Prostate gland (tissue), 2 donors: ENCODE data around the gene SEPHS1. TPM values are rescaled to one million over a fixed set of nuclear protein-coding genes. Genes with fewer than 3 reads are reported as not detected.
A peak's percentile ranks its signal among the peaks of the same experiment; 100 is the strongest.

Source experiments
- DNase-seq: peaks from one replicate; pipeline ENCODE4 v3.0.0-alpha.2; 2019; ENCODE audit warnings: low spot score
- H3K27ac ChIP-seq, 2 donors: fragments of 200-600 bp; sonication (generic); 2 replicates each; pipeline ENCODE4 v1.5.1; 2017 to 2019
- H3K27me3 ChIP-seq: fragments of 200-600 bp; sonication (generic); replicated peaks from 2 replicates; pipeline ENCODE4 v1.5.1; 2019; ENCODE audit not compliant: insufficient read depth
- H3K36me3 ChIP-seq, 2 donors: fragments of 200-600 bp; sonication (generic); 1 replicate in 1 of 2; 2 replicates in 1 of 2; pipeline versions ENCODE4 v1.5.1 to v1.8.1; 2017 to 2019
- H3K4me1 ChIP-seq: fragments of 200-600 bp; sonication (generic); replicated peaks from 2 replicates; pipeline ENCODE4 v1.5.1; 2019
- H3K4me3 ChIP-seq, 2 donors: fragments of 200-600 bp; sonication (generic); 2 replicates each; pipeline ENCODE4 v1.5.1; 2017 to 2019
- H3K9me3 ChIP-seq: fragments of 200-600 bp; sonication (generic); 2 replicates; pipeline ENCODE4 v1.5.1; 2017
- CTCF ChIP-seq, 4 experiments: fragments of 200-600 bp in 2 of 4; fragments of 450-650 bp in 2 of 4; sonication (generic) in 2 of 4; IDR thresholded peaks; 1 replicate in 3 of 4; 2 replicates in 1 of 4; pipeline ENCODE4 v1.5.1; 2016 to 2019; ENCODE audit warnings: antibody characterized with exemption in 4 of 4, mild to moderate bottlenecking in 2 of 4, moderate library complexity in 2 of 4
- POLR2A ChIP-seq: fragments of 450-650 bp; IDR thresholded peaks from one replicate; pipeline ENCODE4 v1.6.1; 2016; ENCODE audit warnings: antibody characterized with exemption, mild to moderate bottlenecking
- POLR2AphosphoS5 ChIP-seq: sonication (generic); formaldehyde crosslinking; IDR thresholded peaks from one replicate; pipeline ENCODE4 v1.6.1; 2017; ENCODE audit warnings: antibody characterized with exemption
- WGBS: methylation state at CpG from one replicate; pipeline ENCODE4 v1.1.5; 2018; 5-methylcytosine and 5-hydroxymethylcytosine counted together
- intact Hi-C: fragments of 100-400 bp; cut with DNase I; formaldehyde crosslinking; loops from one replicate; pipeline ENCODE4 v1.14.2; 2022
- total RNA-seq, 2 donors: library from RNA; depleted of rRNA; stranded (reverse); fragments of >200 nt; gene quantifications; one replicate each; pipeline ENCODE4 v1.1.0, GENCODE V29; 2016

The SEPHS1 gene
- total RNA-seq, 2 donors from 2014 or later: 41.1 to 60.9 TPM

GRCh38 chr10:13375791-13376190 lies 27.7 kb upstream of the SEPHS1 start:
- Histone ChIP-seq H3K9me3 (no peaks in the 10 kb centered on the region), H3K4me1 (no peaks in the 10 kb centered on the region), H3K36me3 (no peaks in the 10 kb centered on the region), H3K4me3 (no peak overlapping the region), H3K27me3 (no peaks in the 10 kb centered on the region), H3K27ac (no peak overlapping the region)
- intact Hi-C loops: loop anchor here (10.0 kb wide), 1 partner anchor 209 kb away; the partner anchor contains the start of gene PRPF18
- TF ChIP-seq CTCF (IDR thresholded peaks at IDR 0.05): no peak
- no peak for TF ChIP-seq POLR2A
- no peak for TF ChIP-seq POLR2AphosphoS5
- WGBS: 64% methylated on average over 2 of the region's 2 CpGs
- no peak for DNase-seq

GRCh38 chr10:13373644-13374043 lies 25.6 kb upstream of the SEPHS1 start:
- no peak for TF ChIP-seq POLR2A
- no peak for TF ChIP-seq CTCF (IDR thresholded peaks at IDR 0.05)
- no peak for TF ChIP-seq POLR2AphosphoS5
- WGBS: 92% methylated on average over 2 of the region's 2 CpGs
- DNase-seq: no peak
- H3K4me1 ChIP-seq: no peaks in the 10 kb centered on the region
- H3K36me3 ChIP-seq: no peaks in the 10 kb centered on the region
- no peaks in the 10 kb centered on the region for H3K9me3 ChIP-seq
- intact Hi-C loops: loop anchor here (5.0 to 10.0 kb wide), 2 partner anchors 64 to 211 kb away; partner anchors contain the start of gene PRPF18
- H3K27ac ChIP-seq: no peak overlapping the region
- no peak overlapping the region for H3K4me3 ChIP-seq
- no peaks in the 10 kb centered on the region for H3K27me3 ChIP-seq

DNA sequence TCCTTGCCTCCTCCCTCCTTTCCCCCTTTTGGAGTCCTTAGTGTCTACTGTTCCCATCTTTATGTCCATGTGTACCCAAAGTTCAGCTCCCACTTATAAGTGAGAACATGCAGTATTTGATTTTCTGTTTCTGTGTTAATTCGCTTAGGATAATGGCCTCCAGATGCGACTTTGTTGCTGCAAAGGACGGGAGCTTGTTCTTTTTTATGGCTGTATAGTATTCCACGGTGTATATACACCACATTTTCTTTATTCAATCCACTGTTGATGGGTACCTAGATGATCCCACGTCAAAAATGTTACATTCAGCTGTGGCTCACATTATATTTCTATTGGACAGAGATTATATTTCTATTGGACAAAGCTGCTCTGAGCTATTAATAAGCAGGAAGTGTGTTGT lies 24.4 kb upstream of the SEPHS1 start:
- H3K27ac ChIP-seq: no peak overlapping the region
- H3K27me3 ChIP-seq: no peaks in the 10 kb centered on the region
- DNase-seq: no peak
- H3K9me3 ChIP-seq: no peaks in the 10 kb centered on the region
- H3K4me1 ChIP-seq: no peaks in the 10 kb centered on the region
- 96% methylated on average over 5 of the region's 5 CpGs for WGBS
- H3K4me3 ChIP-seq: no peak overlapping the region
- no peaks in the 10 kb centered on the region for H3K36me3 ChIP-seq
- TF ChIP-seq CTCF (IDR thresholded peaks at IDR 0.05): no peak
- no peak for TF ChIP-seq POLR2AphosphoS5
- no peak for TF ChIP-seq POLR2A
- intact Hi-C loops: loop anchor here (5.0 to 10.0 kb wide), 2 partner anchors 65 to 212 kb away; partner anchors contain the start of gene PRPF18

DNA sequence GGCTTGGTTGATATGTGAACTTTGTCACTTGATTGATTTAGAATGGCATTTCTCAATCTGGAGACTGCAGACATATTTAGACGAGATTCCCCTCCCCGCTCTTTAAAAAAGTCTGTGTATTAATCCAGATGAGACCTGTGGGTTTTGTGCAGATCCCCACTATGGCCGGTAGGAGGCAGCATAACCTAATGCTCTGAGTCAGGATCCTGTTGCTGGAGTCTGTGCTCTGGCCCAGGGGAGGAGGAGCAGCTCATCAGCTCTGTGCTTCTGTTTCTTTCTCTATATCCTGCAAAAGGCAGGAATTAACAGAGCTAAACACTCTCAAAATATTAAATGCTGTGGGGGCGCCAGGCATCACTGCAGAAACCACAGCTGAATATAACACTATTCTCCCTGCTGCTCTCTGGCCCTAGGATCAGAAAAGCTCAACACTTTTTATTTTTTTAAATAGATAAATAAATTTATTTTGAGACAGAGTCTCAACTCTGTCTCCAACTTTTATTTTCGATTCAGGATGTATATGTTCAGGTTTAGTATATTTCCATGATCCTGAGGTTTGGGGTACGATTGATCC lies 23.9 kb upstream of the SEPHS1 start:
- Histone ChIP-seq H3K36me3 (no peaks in the 10 kb centered on the region), H3K4me3 (no peak overlapping the region), H3K4me1 (no peaks in the 10 kb centered on the region), H3K9me3 (no peaks in the 10 kb centered on the region), H3K27ac (no peak overlapping the region), H3K27me3 (no peaks in the 10 kb centered on the region)
- TF ChIP-seq CTCF (IDR thresholded peaks at IDR 0.05) (peak; percentile 81 to 93 (median 90)), POLR2A (no peak), POLR2AphosphoS5 (peak; percentile 44)
- peak; percentile 69 for DNase-seq
- intact Hi-C loops: loop anchor here (5.0 to 10.0 kb wide), 2 partner anchors 65 to 213 kb away; partner anchors contain the start of gene PRPF18
- WGBS: 28% methylated on average over 6 of the region's 6 CpGs

DNA sequence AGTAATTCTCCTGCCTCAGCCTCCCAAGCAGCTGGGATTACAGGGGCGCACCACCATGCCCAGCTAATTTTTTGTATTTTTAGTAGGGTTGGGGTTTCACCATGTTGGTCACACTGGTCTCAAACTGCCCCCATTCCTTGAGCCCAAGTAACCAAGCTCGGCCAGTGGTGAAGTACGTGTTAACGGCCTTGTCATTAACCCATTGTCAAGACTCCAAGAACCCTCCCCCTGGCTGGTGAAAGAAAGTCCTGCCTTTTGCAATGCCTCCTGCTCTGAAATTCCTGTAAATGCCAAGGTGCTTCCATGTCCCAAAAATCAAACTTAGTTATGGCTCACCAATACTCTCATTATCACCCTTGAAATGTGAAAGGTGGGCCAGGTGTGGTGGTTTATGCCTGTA lies 18.8 kb upstream of the SEPHS1 start:
- no peaks in the 10 kb centered on the region for H3K9me3 ChIP-seq
- intact Hi-C loops: no loop called here
- H3K27ac ChIP-seq: no peak overlapping the region
- DNase-seq: no peak
- no peaks in the 10 kb centered on the region for H3K36me3 ChIP-seq
- H3K4me3 ChIP-seq: no peak overlapping the region
- TF ChIP-seq POLR2AphosphoS5 (no peak), CTCF (IDR thresholded peaks at IDR 0.05) (no peak), POLR2A (no peak)
- H3K27me3 ChIP-seq: no peaks in the 10 kb centered on the region
- 84% methylated on average over 4 of the region's 4 CpGs for WGBS
- no peaks in the 10 kb centered on the region for H3K4me1 ChIP-seq
